Left ventricle myocardium inferior (tissue), 1 donor: Measurements from ENCODE around the gene COPA. TPM values are rescaled to one million over a fixed set of nuclear protein-coding genes. Genes with fewer than 3 reads are reported as not detected.
"Not testable (repeated sequence)": the region's sequence is repeated elsewhere in the genome, so short reads cannot be mapped to it uniquely, and the experiment has no call there.

Source experiments
- DNase-seq: peaks from one replicate; pipeline ENCODE4 v3.0.0-alpha.2; 2020
- H3K27ac ChIP-seq: fragments of 200-600 bp; replicated peaks from 2 replicates; pipeline ENCODE4 v1.8.0; 2021
- H3K27me3 ChIP-seq: fragments of 200-600 bp; 2 replicates; pipeline ENCODE4 v1.8.0; 2021; ENCODE audit warnings: low read depth
- H3K36me3 ChIP-seq: fragments of 200-600 bp; 2 replicates; pipeline ENCODE4 v1.8.0; 2021
- H3K4me1 ChIP-seq: fragments of 200-600 bp; 2 replicates; pipeline ENCODE4 v1.8.0; 2021
- H3K4me3 ChIP-seq: fragments of 200-600 bp; 2 replicates; pipeline ENCODE4 v1.8.0; 2021; ENCODE audit warnings: mild to moderate bottlenecking, moderate library complexity
- H3K9me3 ChIP-seq: fragments of 200-600 bp; replicated peaks from 2 replicates; pipeline ENCODE4 v1.8.0; 2021
- intact Hi-C: fragments of 100-400 bp; cut with micrococcal nuclease; formaldehyde crosslinking; loops from one replicate; pipeline ENCODE4 v1.11.0; 2022
- total RNA-seq: library from RNA; stranded (reverse); fragmentation: NEBNext Ultra II Directional; extraction: Animal tissue kit (Norgen Biotek cat#: 25700); gene quantifications from one replicate; pipeline ENCODE4 v1.2.1, GENCODE V29; 2021
- TF ChIP-seq, protein P1 (sequence below): fragments of 200-600 bp; IDR thresholded peaks from 2 replicates; pipeline ENCODE4 v1.8.0; 2021; ENCODE audit warnings: antibody characterized with exemption, mild to moderate bottlenecking, borderline replicate concordance
- donor health status: DM: no; HTN: yes; CAD: no; lungs with severe emphysema.

COPA gene
- total RNA-seq, 1 donor from 2014 or later = 90.4 TPM

DNA sequence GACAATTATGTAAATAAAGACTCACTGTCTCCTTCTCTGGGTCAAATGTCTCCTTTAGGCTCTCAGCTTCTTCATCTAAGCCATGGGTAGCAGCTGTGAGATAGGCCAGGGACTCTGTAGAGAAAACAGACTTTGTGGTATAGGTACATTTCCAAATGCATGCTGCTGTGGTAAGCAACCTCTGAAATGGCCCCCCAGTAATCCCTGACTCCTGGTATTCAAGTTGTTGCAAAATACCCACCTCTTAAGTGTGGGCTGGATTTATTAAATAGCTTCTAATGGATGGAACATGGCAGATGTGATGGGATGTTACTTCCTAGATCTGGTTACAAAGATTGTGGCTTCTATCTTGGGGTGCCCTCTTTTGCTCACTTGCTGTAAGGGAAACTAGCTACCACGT, 47.0 kb downstream of the COPA start:
- H3K27ac ChIP-seq = no peak overlapping the region
- no peak overlapping the region for H3K4me3 ChIP-seq
- H3K4me1 ChIP-seq = peaks cover 5% of the 10 kb centered on the region
- no peak for DNase-seq
- TF ChIP-seq, protein P1, sequence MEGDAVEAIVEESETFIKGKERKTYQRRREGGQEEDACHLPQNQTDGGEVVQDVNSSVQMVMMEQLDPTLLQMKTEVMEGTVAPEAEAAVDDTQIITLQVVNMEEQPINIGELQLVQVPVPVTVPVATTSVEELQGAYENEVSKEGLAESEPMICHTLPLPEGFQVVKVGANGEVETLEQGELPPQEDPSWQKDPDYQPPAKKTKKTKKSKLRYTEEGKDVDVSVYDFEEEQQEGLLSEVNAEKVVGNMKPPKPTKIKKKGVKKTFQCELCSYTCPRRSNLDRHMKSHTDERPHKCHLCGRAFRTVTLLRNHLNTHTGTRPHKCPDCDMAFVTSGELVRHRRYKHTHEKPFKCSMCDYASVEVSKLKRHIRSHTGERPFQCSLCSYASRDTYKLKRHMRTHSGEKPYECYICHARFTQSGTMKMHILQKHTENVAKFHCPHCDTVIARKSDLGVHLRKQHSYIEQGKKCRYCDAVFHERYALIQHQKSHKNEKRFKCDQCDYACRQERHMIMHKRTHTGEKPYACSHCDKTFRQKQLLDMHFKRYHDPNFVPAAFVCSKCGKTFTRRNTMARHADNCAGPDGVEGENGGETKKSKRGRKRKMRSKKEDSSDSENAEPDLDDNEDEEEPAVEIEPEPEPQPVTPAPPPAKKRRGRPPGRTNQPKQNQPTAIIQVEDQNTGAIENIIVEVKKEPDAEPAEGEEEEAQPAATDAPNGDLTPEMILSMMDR = no peak
- no peaks in the 10 kb centered on the region for H3K9me3 ChIP-seq
- peaks cover 99% of the 10 kb centered on the region for H3K36me3 ChIP-seq
- intact Hi-C loops = no loop called here
- H3K27me3 ChIP-seq = no peaks in the 10 kb centered on the region

DNA sequence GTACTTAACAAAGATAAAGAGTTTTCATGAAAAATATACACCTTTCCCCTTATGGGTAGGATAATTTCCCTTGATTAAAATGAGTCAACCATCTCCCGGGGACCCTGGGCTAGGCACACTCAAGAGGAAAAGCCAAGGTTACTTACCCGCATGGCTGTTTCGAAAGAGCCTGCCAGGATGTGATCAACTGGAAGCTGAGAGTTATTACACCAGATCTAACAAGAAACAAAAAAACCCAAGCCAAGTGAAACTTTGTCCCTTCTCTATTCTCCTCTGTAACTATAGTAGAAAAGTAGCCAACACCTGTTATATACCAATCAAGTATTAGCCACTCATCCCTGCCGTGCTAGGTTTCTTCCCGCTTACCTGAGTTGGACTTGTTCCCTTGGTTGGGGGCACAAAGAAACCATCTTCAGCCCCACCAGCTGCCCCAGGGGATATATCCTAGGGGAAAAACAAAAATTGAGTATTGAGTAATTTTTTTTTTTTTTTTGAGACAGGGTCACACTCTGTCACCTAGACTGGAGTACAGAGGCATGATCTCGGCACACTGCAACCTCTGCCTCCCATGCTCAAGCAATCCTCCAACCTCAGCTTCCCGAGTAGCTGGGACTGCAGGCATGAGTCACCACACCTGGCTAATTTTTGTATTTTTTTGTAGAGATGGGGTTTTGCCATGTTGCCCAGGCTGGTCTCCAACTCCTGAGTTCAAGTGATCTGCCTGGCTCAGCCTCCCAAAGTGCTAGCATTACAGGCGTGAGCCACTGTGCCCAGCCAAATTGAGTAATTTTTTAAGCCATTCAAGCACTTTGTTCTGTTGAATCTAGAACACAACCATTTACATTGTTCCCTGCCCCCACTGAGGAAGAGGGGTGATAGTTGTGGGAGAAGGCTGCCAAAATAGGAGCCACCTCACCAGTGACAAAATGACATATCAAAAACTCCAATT, 49.8 kb downstream of the COPA start:
- no peak overlapping the region for H3K27ac ChIP-seq
- DNase-seq = no peak
- TF ChIP-seq, protein P1 = no peak
- H3K9me3 ChIP-seq = no peaks in the 10 kb centered on the region
- H3K4me1 ChIP-seq = peaks cover 7% of the 10 kb centered on the region
- no peak overlapping the region for H3K4me3 ChIP-seq
- H3K36me3 ChIP-seq = peaks cover 98% of the 10 kb centered on the region
- intact Hi-C loops = no loop called here
- no peaks in the 10 kb centered on the region for H3K27me3 ChIP-seq

GRCh38 chr1:160291248-160292220, 51.5 kb downstream of the COPA start:
- intact Hi-C loops = no loop called here
- H3K27me3 ChIP-seq = no peaks in the 10 kb centered on the region
- H3K4me3 ChIP-seq = no peak overlapping the region
- TF ChIP-seq, protein P1 = peak; percentile 86
- H3K27ac ChIP-seq = peak overlapping the region; percentile 13
- H3K4me1 ChIP-seq = peaks cover 7% of the 10 kb centered on the region
- H3K9me3 ChIP-seq = no peaks in the 10 kb centered on the region
- peak; percentile 35 for DNase-seq
- H3K36me3 ChIP-seq = peaks cover 80% of the 10 kb centered on the region

- Histone ChIP-seq H3K4me1 (peaks cover 34% of the 10 kb centered on the region), H3K36me3 (peaks cover 43% of the 10 kb centered on the region)
- H3K27ac ChIP-seq, H3K27me3 ChIP-seq, DNase-seq, intact Hi-C loops, H3K4me3 ChIP-seq, H3K9me3 ChIP-seq: not testable (repeated sequence)
Observed at GRCh38 chr1:160287769-160288168, 55.3 kb downstream of the COPA start.

DNA sequence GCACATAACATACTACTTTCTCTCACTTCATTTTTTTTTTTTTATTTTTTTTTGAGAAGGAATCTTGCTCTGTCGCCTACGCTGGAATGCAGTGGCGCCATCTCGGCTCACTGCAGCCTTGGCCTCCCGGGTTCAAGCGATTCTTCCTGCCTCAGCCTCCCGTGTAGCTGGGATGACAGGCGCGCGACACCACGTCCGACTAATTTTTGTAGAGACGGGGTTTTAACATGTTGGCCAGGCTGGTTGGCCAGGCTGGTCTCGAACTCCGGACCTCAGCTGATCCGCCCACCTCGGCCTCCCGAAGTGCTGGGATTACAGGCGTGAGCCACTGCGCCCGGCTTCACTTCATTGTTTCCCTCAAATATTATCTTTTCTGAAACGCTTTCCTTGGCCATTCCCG, 57.5 kb downstream of the COPA start:
- no peaks in the 10 kb centered on the region for H3K9me3 ChIP-seq
- intact Hi-C loops = no loop called here
- H3K36me3 ChIP-seq = peaks cover 44% of the 10 kb centered on the region
- H3K4me3 ChIP-seq = peak overlapping the region; percentile 74
- peak overlapping the region; percentile 78 for H3K27ac ChIP-seq
- no peaks in the 10 kb centered on the region for H3K27me3 ChIP-seq
- TF ChIP-seq, protein P1 = no peak
- DNase-seq = no peak
- H3K4me1 ChIP-seq = peaks cover 28% of the 10 kb centered on the region
